HPDE6-E6E7 (cell line): Measurements from ENCODE around the gene SMYD3.

Experiments
- DNase-seq: peaks from one replicate; pipeline ENCODE4 v3.0.0; 2011; ENCODE audit warnings: missing footprints; ENCODE audit errors: extremely low spot score

Gene SMYD3

GRCh38 chr1:245875581-245876261 is 631.4 kb downstream of the SMYD3 start:
- no peak for DNase-seq

- no peak for DNase-seq
These were observed 632.0 kb downstream of the SMYD3 start for GRCh38 chr1:245874942-245875580.

- no peak for DNase-seq
These were observed 633.0 kb downstream of the SMYD3 start for GRCh38 chr1:245873883-245874671.

- DNase-seq, result no peak
These were observed 634.0 kb downstream of the SMYD3 start for GRCh38 chr1:245873068-245873467.

GRCh38 chr1:245872475-245872874 is 634.6 kb downstream of the SMYD3 start:
- DNase-seq, result no peak

GRCh38 chr1:245871915-245872314 is 635.2 kb downstream of the SMYD3 start:
- no peak for DNase-seq

GRCh38 chr1:245871191-245871590 is 635.9 kb downstream of the SMYD3 start:
- DNase-seq, result no peak

GRCh38 chr1:245870698-245871097 is 636.4 kb downstream of the SMYD3 start:
- no peak for DNase-seq

- no peak for DNase-seq
These were observed 637.2 kb downstream of the SMYD3 start for GRCh38 chr1:245869847-245870246.

GRCh38 chr1:245867738-245868137 is 639.3 kb downstream of the SMYD3 start:
- no peak for DNase-seq

GRCh38 chr1:245864872-245865271 is 642.2 kb downstream of the SMYD3 start:
- DNase-seq, result no peak

GRCh38 chr1:245863566-245864184 is 643.4 kb downstream of the SMYD3 start:
- DNase-seq, result no peak

GRCh38 chr1:245862812-245863540 is 644.1 kb downstream of the SMYD3 start:
- no peak for DNase-seq

GRCh38 chr1:245860657-245861544 is 646.2 kb downstream of the SMYD3 start:
- DNase-seq, result no peak

GRCh38 chr1:245859493-245860114 is 647.5 kb downstream of the SMYD3 start:
- DNase-seq, result no peak

- DNase-seq, result no peak
These were observed 648.2 kb downstream of the SMYD3 start for GRCh38 chr1:245858722-245859492.

GRCh38 chr1:245858022-245858721 is 648.9 kb downstream of the SMYD3 start:
- no peak for DNase-seq

- DNase-seq, result no peak
These were observed 650.0 kb downstream of the SMYD3 start for GRCh38 chr1:245856944-245857531.
